NCI-H2196 (cell line): ENCODE measurements around the gene NYNRIN.

Source experiments
- DNase-seq: peaks from one replicate; lab custom pipeline; 2025; ENCODE audit not compliant: unreplicated experiment; lab: John Stamatoyannopoulos, UW

The NYNRIN gene

DNA sequence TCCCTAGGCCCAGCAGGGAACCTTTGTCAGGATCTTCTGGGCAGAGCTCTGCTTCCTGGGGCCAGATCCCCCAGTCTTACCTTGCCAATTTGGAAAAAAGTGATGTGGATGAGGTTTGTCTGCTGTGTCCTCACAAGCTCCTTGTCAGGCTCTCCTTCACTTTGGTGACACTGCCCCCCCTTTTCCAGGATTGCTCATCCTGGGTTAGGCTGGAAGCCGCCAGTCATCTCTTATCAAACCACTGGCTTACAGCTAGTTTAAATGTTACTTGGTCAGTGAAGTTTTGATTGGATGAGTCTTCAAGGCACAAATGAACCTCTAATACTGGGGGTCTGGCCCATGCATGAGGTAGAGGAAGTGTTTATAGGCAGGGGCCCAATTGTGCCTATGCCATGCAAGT lies 15.3 kb downstream of the NYNRIN start:
- no peak for DNase-seq

DNA sequence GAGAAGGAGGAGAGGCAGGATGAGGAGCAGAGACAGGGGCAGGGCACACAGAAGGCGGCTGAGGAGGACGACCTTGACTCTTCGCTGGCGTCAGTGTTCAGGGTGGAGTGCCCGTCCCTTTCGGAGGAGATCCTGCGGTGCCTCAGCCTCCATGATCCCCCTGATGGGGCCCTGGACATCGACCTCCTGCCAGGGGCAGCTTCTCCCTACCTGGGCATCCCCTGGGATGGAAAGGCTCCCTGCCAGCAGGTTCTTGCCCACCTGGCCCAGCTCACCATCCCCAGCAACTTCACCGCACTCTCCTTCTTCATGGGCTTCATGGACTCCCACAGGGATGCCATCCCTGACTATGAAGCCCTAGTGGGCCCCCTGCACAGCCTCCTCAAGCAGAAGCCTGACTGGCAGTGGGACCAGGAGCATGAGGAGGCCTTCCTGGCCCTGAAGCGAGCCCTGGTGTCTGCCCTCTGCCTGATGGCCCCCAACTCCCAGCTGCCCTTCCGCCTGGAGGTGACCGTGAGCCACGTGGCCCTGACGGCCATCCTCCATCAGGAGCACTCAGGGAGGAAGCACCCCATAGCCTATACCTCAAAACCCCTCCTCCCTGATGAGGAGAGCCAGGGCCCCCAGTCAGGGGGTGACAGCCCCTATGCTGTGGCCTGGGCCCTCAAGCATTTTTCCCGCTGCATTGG lies 16.1 kb downstream of the NYNRIN start:
- no peak for DNase-seq

DNA sequence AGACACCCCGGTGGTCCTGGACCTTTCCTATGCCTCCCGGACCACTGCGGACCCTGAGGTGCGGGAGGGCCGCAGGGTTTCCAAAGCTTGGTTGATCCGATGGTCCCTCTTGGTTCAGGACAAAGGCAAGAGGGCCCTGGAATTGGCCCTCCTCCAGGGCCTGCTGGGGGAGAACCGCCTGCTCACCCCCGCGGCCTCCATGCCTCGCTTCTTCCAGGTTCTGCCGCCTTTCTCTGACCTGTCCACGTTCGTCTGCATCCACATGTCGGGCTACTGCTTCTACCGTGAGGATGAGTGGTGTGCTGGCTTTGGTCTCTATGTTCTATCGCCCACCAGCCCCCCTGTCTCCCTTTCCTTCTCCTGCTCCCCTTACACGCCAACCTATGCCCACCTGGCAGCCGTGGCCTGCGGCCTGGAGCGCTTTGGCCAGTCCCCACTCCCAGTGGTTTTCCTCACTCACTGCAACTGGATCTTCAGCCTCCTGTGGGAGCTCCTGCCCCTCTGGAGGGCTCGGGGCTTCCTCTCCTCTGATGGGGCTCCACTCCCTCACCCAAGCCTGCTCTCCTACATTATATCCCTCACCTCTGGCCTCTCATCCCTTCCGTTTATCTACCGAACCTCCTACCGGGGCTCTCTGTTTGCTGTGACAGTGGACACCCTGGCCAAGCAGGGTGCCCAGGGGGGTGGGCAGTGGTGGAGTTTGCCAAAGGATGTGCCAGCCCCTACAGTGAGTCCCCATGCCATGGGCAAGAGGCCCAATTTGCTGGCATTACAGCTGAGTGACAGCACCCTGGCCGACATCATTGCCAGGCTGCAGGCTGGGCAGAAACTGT lies 16.8 kb downstream of the NYNRIN start:
- DNase-seq, result no peak

DNA sequence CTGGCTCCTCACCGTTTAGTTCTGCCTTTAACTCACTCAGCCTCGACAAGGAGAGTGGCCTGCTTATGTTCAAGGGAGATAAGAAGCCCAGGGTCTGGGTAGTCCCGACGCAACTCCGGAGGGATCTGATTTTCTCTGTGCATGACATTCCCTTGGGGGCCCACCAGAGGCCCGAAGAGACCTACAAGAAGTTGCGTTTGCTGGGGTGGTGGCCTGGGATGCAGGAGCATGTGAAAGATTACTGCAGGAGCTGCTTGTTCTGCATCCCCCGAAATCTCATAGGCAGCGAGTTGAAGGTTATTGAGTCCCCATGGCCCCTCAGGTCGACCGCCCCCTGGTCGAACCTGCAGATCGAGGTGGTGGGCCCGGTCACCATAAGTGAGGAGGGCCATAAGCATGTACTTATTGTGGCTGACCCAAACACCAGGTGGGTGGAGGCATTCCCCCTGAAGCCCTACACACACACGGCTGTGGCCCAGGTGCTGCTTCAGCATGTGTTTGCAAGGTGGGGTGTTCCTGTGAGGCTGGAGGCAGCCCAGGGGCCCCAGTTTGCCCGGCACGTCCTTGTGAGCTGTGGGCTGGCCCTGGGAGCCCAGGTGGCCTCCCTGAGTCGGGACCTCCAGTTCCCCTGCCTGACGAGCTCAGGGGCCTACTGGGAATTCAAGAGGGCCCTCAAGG lies 17.6 kb downstream of the NYNRIN start:
- DNase-seq, result no peak

DNA sequence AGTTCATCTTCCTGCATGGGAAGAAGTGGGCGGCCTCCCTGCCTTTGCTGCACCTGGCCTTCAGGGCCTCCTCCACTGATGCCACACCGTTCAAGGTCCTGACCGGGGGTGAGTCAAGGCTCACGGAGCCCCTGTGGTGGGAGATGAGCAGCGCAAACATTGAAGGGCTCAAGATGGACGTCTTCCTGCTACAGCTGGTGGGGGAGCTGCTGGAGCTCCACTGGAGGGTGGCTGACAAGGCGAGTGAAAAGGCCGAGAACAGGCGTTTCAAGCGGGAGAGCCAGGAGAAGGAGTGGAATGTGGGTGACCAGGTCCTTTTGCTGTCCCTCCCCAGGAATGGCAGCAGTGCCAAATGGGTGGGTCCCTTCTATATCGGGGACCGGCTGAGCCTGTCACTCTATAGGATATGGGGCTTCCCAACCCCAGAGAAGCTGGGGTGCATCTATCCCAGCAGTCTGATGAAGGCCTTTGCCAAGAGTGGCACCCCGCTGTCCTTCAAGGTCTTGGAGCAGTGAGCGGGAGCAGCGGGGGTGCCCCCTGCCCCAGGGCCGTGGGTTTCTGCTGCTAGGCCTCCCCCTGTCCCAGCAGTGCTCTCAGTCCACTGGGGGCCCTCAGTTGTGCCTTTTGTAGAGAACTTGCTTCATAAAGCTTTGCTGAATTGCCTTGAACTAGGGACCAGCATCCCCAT lies 18.3 kb downstream of the NYNRIN start:
- DNase-seq, result no peak

DNA sequence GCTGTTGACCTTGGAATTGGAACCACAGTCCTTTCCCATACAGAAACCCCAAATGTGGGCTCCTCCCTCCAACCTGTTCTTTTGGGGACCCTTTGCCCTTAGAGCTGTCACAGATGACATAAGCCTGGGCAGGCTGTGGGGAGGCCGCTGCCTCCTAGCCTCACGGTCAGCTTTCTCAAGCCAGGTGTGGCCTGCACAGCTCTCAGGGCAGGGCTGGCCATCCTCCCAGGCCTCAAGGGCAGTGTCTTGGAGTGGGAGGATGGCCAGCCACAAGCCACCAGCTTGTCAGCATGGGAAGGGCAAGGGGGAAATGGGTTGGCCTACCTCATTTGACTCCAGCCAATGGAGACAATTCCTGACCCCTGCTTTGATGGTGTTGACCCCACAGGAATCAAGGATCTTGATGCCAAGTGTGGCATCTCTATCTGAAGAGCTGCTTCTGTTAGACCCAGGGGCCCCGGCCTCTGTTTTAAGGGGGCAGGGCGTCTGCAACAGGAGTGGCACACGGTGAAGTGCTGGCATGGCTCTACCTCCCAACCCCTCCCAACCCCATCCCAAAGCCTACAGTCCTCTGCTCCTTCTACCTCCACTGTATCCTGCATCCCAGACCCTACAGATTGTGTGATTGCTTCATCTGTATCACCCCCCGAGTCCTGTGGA lies 19.2 kb downstream of the NYNRIN start:
- DNase-seq, result no peak

DNA sequence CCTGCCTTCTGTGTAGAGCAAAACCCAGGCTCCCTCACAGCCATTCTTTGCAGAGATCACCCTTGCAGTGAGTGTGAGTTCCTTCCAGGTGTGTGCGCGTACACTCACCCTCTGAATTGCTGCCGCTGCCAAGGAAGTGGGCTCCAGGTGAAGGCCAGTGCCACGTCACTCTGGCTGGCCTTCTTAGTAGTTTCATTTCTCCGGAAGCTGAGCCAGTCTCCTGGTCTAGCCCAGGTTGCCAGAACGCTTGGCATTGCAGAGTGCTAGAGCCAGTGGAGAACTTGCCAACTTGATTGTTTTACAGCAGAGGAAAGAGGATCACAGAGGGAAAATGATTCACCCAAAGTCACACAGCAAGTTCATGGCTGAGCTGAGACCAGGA lies 19.7 kb downstream of the NYNRIN start:
- no peak for DNase-seq

DNA sequence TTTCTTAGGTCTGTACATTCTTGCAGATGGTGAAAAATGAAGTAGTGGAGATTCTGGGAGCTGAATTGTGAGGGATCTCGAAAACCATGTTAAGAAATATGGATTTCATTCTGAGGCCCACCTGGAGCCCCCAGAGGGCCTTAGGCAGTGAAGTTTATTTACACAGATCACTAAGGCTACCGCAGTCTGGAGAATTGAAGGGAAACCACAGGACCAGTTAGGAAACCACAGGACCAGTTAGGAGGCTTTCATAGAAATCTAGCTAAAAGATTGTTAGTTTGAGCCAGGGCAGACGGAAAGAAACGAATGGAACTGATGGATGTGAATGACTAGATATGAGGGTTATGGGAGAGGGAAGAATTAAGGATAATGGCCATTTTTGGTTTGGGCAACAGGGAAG lies 23.5 kb downstream of the NYNRIN start:
- no peak for DNase-seq

DNA sequence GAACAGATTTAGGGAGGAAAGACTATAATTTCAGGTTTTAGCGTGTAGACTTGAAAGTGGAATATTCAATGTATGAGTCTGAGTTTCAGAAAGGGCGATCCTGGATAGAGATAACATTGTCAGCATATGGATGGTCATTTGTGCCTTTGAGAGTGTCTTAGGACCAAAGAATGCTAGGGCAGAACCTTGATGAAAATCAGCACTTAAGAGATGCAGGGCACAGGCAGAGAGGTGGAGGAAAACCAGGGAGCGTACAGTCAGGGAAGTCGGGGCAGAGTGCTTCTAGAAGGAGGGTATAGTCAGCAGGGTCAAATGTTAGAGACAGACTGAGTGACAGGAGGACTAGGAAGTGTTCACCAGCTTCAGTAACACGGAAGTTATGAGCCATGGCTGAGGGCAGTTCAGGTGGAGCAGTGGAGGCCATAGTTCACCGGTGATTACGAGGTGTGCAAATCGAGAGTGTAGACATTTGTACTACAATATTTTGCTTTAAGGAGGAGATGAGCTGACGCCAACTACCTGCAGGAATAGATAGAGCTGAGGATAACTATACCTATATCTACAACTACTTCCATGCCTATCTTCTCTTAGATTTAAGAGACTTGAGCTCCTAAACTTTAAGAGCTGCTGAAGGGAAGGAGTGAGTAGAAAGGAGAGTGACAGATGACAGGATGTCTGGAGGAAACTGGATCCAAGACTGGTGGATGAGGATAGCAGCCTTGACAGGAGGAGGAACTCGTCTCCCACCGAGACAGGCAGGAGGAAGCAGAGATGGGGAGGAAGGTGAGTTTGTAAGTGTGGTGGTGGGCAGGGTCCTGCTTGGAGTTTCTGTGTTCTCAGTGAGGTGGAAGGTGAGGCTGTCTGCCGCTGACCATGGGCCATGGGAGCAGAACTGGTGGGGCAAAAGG lies 24.1 kb downstream of the NYNRIN start:
- no peak for DNase-seq

DNA sequence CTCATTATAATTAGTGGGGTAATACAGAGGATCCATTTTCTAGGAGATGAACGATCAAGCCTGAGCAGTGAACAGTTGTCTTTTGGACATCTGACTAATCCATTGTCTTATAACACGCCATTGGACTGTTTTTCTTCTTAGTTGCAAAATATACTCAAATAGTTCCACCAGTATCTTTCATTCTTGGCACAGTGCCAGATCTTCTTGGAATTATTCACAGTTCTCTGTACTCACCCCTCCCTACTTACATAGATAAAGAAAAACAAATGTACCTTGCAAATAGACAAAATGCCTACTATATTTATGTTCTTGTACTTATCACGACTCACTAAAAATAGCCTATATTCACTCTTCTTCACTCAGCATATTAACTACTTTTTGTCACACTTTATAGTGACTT lies 26.9 kb downstream of the NYNRIN start:
- DNase-seq, result peak; percentile 29

DNA sequence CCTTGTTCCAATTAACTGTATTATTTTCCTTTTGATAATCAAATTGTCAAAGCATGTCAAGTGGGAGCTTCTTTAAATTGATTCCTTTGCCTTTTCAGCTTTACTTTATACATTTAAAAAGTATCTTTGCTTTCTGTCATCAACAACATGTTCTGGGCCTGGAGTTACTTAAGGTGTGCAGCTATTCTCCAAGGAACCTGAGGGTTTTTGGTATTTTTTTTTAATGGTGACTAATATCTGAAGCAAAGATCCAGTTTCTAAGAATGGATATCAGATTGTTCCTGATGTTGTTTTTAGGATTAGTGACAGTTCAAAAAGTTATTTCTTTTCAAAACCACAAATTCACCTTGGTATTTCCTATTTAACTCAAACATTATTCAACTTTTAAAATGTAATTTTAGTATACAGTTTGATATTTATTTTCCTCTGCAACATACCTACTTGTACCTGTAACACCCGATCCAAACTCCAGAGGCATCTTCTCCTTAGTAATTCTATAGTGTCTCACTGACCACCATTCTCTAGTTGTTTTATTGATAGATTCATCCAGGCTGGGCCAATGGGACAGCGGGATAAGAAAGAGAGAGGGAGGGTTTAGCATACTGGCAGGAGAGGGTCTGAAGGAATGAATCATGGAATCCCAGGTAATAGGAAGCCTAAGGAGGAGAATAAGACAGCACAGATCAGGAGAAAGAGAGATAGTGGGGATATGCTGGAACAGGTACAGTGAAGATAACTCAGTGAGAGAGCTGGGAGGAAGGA lies 27.5 kb downstream of the NYNRIN start:
- DNase-seq, result no peak

DNA sequence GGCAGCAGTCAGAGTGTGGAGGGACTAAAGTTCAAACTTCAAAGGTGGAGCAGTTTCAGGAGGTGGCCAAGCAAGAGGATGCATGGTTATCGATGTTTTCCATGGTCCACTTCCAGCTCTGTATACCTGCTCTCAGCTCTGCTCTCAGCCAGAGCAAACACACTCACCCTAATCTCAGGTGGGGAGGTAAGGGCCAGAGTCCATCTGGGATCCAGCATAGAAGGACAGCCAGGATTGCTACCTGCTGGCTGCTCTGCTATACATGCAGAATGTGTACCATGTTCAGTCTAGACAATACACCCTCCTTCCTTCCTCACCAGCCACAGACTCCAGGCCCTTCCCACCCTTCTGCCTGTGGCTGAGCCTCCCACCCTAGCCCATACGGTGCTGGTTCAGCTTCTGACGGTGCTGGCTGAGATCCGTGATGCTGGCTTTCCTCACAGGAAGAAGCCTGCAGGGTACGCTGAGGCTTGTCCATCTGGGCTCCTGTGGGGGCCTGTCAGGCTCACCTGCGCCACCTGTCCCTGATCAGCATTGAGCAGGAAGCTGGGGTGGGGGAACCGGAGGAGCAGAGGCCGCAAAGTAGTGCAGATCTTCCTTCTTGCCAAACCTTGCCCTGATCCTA lies 28.2 kb downstream of the NYNRIN start:
- no peak for DNase-seq

DNA sequence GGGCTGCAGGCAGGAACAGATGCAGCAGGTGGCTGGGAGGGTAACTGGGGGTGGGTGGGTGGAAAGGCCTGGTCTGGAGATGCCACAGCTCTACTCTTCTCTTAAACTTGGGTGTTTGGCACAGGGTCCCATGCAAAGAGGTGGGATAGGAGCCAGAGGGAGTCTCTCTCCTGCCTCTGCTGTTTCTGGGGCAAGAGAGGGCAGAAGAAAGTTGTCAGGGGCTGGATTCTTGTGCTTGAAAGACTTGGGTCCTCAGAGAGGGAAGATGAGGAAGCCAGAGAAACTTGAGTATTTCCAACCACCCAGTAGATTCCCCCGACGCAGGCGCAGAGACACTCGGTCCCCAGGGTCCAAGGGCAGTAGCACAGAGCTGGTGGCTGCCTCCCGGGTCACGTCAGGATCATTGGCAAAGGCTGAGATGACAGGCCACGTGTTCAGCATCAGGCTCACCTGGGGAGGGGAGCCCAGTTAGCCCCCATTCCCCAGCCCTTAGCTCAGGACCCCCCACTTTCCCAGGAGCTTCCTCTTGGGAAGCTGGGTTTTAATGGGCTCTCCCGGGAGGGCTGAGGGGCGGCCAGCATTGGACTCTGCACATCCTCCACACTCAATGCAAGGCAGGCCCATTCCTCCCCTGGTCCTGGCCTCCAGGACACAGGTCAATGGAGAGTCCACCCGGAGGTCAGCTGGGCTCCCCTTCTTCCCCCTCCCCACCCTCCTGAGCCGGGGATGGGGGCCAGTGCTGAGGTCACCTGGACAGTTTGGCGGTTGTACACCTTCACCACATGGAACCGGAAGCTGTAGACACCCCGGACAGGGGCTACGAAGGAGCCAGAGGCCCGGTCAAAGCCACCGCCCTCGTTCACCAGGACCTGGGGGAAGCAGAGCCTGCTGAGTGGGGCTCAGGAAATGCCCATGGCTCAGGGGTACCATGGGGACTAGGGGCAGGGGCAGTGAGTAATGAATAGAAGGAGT lies 29.0 kb downstream of the NYNRIN start:
- DNase-seq, result no peak

DNA sequence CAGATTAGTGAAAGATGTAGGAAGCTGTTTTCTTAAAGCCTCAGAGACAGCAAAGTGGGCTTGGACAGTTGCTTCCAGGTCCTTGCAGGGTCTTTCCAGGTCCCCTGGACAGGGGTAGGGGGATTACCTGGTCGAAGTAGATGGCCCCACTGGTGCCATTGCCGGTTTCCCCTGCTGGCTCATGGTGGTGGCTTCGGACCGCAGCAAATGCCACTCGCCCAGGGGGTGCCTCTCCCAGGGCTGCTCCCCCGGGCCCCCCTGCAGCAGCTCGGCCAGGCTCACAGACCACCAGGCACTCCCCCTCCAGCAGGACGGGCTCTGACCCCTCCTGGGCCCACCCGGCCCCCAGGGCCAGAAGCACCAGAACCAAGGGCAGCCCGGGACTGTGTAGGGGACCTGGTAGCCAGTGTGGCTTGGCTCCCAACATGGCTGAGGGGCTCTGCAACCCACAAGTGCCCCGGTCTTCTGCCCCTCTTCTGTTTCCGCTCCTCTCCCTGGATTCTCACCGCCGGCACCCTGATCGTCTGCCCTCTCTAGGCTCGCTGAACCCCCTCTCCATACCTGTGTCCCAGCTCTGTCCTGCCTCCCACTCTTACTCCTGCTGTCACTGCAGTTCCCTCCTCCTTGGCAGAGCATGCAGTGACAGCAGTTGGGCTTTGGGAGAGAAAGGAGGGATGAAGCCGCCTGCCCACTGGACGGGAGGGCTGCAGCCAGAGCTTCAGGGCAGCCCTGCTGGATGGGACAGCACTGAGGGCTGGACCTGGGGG lies 30.0 kb downstream of the NYNRIN start:
- no peak for DNase-seq

DNA sequence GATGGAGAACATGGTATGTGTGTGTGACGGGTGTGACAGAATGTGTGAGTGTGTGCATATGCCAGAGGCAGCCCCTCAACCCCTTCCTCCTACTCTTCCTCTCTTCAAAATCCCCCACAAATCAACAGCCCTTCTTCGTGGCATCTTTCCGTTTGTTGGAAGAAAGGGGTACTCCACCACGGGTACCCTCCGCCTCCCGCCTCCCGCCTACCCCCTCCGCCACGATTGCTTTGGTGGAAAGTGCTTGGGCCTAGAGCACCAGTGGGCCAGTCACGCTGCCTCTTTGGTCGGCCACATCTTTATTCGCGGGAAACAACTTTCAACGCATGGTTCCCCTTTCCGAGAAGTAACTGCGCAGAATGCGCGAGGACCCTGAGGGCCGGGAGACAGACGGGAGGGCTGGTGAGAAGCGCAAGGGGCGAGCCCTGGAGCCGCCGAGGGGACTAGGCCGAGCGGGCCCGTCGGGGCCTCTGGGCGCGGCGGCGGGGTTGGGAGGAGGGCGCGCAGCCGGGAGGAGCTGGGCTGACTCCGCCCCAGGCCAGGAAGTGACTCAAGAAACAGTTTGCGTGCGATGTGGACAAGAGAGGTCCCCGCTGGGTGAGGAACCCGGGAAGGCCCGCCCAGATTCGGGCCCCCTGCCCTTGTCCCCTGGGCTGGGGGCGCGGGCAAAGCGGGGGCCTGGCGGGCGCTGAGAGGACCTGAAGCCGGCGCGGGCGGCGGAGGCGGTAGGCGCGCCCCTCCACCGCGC lies 30.8 kb downstream of the NYNRIN start, which contains the start of the genes CBLN3 and KHNYN:
CBLN3 (minus strand) TSS at position 274 of the 748 bp plus-strand sequence. CDS start 614 bp downstream, outside the sequence.
KHNYN (plus strand) TSS at position 560 of the 748 bp plus-strand sequence. CDS start 777 bp downstream, outside the sequence.
- peak; percentile 88 for DNase-seq
